ENCODE measurements around the gene FAIM.

Gene FAIM

DNA sequence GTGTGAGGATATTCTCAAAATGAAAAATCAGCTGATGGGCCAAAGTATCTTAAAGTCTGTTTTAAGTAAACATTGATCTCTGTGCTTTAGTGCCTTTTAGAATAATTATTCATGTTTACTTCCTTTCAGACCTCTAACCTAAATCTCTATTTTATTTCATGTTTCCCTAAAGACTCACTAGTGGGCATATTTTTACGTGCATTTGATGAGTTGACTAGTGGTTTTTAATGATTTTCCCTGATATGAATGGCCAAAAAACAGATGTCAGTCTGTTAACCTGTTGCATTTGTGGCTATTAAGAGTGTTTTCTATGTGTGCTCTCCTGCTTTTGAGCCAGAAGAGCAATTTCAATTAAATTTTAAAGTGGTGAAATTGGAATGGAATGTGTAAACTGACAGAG, 6.9 kb downstream of the FAIM start:
- no peak overlapping the region for H3K4me3 ChIP-seq (ENCODE audit: low read depth, low read length)
- H3K9ac ChIP-seq (ENCODE audit: low read depth, low read length), result no peak overlapping the region
- H3K36me3 ChIP-seq (ENCODE audit: control insufficient read depth, insufficient read depth, low read length), result no peaks in the 10 kb centered on the region
- H3K4me1 ChIP-seq (ENCODE audit: control insufficient read depth, insufficient read depth, low read length), result no peaks in the 10 kb centered on the region
- no peaks in the 10 kb centered on the region for H3K27me3 ChIP-seq (ENCODE audit: control insufficient read depth, insufficient read depth, low read length)
- no peaks in the 10 kb centered on the region for H3K9me3 ChIP-seq (ENCODE audit: control insufficient read depth, insufficient read depth, low read length)

DNA sequence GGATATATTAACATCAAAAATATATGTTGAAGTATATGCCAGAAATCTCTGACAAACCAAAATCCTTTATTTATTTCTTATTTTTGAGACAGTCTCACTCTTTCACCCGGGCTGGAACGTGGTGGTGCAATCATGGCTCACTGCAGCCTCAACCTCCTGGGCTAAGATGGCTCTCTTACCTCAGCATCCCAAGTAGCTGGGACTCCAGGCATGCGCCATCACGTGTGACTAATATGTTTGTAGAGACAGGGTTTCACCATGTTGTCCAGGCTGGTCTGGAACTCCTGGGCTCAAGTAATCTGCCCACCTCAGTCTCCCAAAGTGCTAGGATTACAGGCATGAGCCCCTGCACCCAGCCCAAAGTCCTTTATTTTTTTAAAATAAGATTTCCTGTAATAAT, 11.9 kb downstream of the FAIM start:
- no peaks in the 10 kb centered on the region for H3K36me3 ChIP-seq (ENCODE audit: control insufficient read depth, insufficient read depth, low read length)
- H3K27me3 ChIP-seq (ENCODE audit: control insufficient read depth, insufficient read depth, low read length), result no peaks in the 10 kb centered on the region
- H3K4me1 ChIP-seq (ENCODE audit: control insufficient read depth, insufficient read depth, low read length), result no peaks in the 10 kb centered on the region
- no peaks in the 10 kb centered on the region for H3K9me3 ChIP-seq (ENCODE audit: control insufficient read depth, insufficient read depth, low read length)
- H3K4me3 ChIP-seq (ENCODE audit: low read depth, low read length), result no peak overlapping the region
- no peak overlapping the region for H3K9ac ChIP-seq (ENCODE audit: low read depth, low read length)

GRCh38 chr3:138624518-138624917, 15.9 kb downstream of the FAIM start:
- Histone ChIP-seq H3K4me3 (ENCODE audit: low read depth, low read length) (no peak overlapping the region), H3K36me3 (ENCODE audit: control insufficient read depth, insufficient read depth, low read length) (no peaks in the 10 kb centered on the region), H3K4me1 (ENCODE audit: control insufficient read depth, insufficient read depth, low read length) (no peaks in the 10 kb centered on the region), H3K27me3 (ENCODE audit: control insufficient read depth, insufficient read depth, low read length) (no peaks in the 10 kb centered on the region), H3K9me3 (ENCODE audit: control insufficient read depth, insufficient read depth, low read length) (no peaks in the 10 kb centered on the region), H3K9ac (ENCODE audit: low read depth, low read length) (no peak overlapping the region)

DNA sequence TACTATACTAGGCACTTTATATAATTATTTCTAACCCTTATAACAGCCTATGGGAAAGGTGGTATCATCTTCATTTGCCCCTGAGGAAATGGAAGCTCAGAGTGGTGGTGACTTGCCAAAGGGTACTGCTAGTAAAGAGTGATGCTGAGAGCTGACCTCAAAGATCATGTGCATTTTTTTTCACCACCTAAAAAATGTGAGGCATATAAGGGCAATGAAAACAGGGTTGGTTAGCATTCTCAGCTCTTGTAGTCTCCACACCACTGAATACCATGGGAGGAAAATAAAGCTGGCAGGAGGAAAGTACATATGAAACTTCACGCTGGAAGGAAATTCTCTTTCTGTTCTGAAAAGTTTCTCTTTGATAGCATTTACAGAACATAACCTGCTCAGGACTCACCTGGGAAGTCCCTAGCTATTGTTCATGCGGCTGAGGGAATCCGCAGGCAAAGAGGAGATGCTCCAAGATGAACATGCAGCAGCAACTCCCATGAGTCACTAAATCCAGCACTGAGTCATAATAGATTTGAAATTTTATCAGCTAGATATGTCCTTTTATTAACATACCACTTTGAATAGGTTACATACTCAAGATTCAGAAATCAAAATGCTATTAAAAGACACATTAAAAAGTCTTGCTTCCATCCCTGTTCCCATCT, 17.3 kb downstream of the FAIM start:
- Histone ChIP-seq H3K9me3 (ENCODE audit: control insufficient read depth, insufficient read depth, low read length) (no peaks in the 10 kb centered on the region), H3K4me1 (ENCODE audit: control insufficient read depth, insufficient read depth, low read length) (no peaks in the 10 kb centered on the region), H3K9ac (ENCODE audit: low read depth, low read length) (no peak overlapping the region), H3K36me3 (ENCODE audit: control insufficient read depth, insufficient read depth, low read length) (no peaks in the 10 kb centered on the region), H3K4me3 (ENCODE audit: low read depth, low read length) (no peak overlapping the region), H3K27me3 (ENCODE audit: control insufficient read depth, insufficient read depth, low read length) (no peaks in the 10 kb centered on the region)

DNA sequence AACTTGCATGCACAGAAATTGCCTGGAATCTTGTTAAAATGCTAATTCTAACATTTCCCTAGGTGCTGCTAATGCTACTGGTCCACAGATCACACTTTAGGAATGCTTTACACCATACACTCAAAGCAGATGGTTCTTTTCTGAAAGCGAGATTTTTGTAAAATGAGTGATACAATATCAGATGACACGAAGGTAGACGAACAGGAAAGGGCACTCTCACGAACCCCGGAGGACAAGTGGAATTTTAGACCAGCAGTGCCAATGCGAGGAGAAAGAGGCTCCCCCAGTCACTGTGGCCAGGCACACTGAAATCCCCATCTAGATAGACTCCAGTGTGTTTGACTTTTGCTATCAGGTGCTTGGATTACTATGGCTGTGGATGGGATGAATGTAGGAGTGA, 21.0 kb downstream of the FAIM start:
- no peaks in the 10 kb centered on the region for H3K27me3 ChIP-seq (ENCODE audit: control insufficient read depth, insufficient read depth, low read length)
- no peak overlapping the region for H3K9ac ChIP-seq (ENCODE audit: low read depth, low read length)
- H3K4me1 ChIP-seq (ENCODE audit: control insufficient read depth, insufficient read depth, low read length), result no peaks in the 10 kb centered on the region
- H3K9me3 ChIP-seq (ENCODE audit: control insufficient read depth, insufficient read depth, low read length), result no peaks in the 10 kb centered on the region
- no peaks in the 10 kb centered on the region for H3K36me3 ChIP-seq (ENCODE audit: control insufficient read depth, insufficient read depth, low read length)
- no peak overlapping the region for H3K4me3 ChIP-seq (ENCODE audit: low read depth, low read length)

GRCh38 chr3:138638641-138639040, 30.1 kb downstream of the FAIM start:
- no peaks in the 10 kb centered on the region for H3K4me1 ChIP-seq (ENCODE audit: control insufficient read depth, insufficient read depth, low read length)
- no peaks in the 10 kb centered on the region for H3K27me3 ChIP-seq (ENCODE audit: control insufficient read depth, insufficient read depth, low read length)
- no peaks in the 10 kb centered on the region for H3K36me3 ChIP-seq (ENCODE audit: control insufficient read depth, insufficient read depth, low read length)
- no peak overlapping the region for H3K4me3 ChIP-seq (ENCODE audit: low read depth, low read length)
- peaks cover 2% of the 10 kb centered on the region for H3K9me3 ChIP-seq (ENCODE audit: control insufficient read depth, insufficient read depth, low read length)
- no peak overlapping the region for H3K9ac ChIP-seq (ENCODE audit: low read depth, low read length)

- H3K4me1 ChIP-seq (ENCODE audit: control insufficient read depth, insufficient read depth, low read length), result no peaks in the 10 kb centered on the region
- no peak overlapping the region for H3K4me3 ChIP-seq (ENCODE audit: low read depth, low read length)
- no peaks in the 10 kb centered on the region for H3K27me3 ChIP-seq (ENCODE audit: control insufficient read depth, insufficient read depth, low read length)
- H3K9ac ChIP-seq (ENCODE audit: low read depth, low read length), result no peak overlapping the region
- no peaks in the 10 kb centered on the region for H3K36me3 ChIP-seq (ENCODE audit: control insufficient read depth, insufficient read depth, low read length)
- peaks cover 2% of the 10 kb centered on the region for H3K9me3 ChIP-seq (ENCODE audit: control insufficient read depth, insufficient read depth, low read length)
Observed at GRCh38 chr3:138640537-138640936, 32.0 kb downstream of the FAIM start.

DNA sequence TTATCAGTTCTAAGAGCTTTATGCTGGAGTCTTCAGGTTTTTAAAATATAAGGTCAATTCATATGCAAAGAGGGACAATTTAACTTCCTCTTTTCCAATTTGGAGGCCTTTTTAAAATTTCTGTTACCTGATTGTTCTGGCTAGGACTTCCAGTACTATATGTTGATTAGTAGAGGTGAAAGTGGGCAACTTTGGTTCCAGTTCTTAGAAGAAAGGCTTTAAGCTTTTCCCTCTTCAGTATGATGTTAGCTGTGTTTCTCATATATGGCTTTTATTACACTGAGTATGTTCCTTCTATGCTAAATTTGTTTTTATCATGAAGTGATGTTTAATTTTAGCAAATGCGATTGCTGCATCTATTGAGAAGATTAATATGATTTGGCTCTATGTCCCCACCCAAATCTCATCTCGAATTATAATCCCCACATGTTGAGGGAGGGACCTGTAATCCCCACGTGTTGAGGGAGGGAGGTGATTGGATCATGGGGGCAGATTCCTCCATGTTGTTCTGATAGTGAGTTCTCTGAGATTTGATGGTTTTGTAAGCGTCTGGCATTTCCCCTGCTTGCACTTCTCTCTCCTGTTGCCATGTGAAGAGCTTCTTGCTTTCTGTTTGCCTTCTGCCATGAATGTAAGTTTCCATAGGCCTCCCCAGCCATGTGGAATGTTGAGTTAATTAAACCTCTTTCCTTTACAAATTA, 33.8 kb downstream of the FAIM start:
- no peaks in the 10 kb centered on the region for H3K4me1 ChIP-seq (ENCODE audit: control insufficient read depth, insufficient read depth, low read length)
- H3K4me3 ChIP-seq (ENCODE audit: low read depth, low read length), result no peak overlapping the region
- no peaks in the 10 kb centered on the region for H3K36me3 ChIP-seq (ENCODE audit: control insufficient read depth, insufficient read depth, low read length)
- H3K9me3 ChIP-seq (ENCODE audit: control insufficient read depth, insufficient read depth, low read length), result peaks cover 6% of the 10 kb centered on the region
- no peak overlapping the region for H3K9ac ChIP-seq (ENCODE audit: low read depth, low read length)
- no peaks in the 10 kb centered on the region for H3K27me3 ChIP-seq (ENCODE audit: control insufficient read depth, insufficient read depth, low read length)

DNA sequence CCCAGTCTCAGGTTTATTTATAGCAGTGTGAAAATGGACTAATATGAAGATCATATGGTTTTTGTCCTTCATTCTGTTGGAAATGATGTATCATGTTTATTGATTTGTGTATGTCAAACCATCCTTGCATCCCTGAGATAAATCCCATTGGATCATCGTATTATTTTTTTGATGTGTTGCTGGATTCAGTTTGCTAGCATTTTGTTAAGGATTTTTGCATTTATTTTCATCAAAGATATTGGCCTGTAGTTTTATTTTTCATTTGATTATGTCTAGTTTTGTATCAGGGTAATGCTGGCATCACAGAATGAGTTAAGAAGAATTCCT, 34.3 kb downstream of the FAIM start:
- peaks cover 6% of the 10 kb centered on the region for H3K9me3 ChIP-seq (ENCODE audit: control insufficient read depth, insufficient read depth, low read length)
- H3K4me3 ChIP-seq (ENCODE audit: low read depth, low read length), result no peak overlapping the region
- H3K4me1 ChIP-seq (ENCODE audit: control insufficient read depth, insufficient read depth, low read length), result no peaks in the 10 kb centered on the region
- H3K27me3 ChIP-seq (ENCODE audit: control insufficient read depth, insufficient read depth, low read length), result no peaks in the 10 kb centered on the region
- H3K36me3 ChIP-seq (ENCODE audit: control insufficient read depth, insufficient read depth, low read length), result no peaks in the 10 kb centered on the region
- H3K9ac ChIP-seq (ENCODE audit: low read depth, low read length), result no peak overlapping the region

GRCh38 chr3:138646008-138646407, 37.4 kb downstream of the FAIM start:
- peaks cover 24% of the 10 kb centered on the region for H3K9me3 ChIP-seq (ENCODE audit: control insufficient read depth, insufficient read depth, low read length)

GRCh38 chr3:138646513-138646912, 37.9 kb downstream of the FAIM start:
- H3K27me3 ChIP-seq (ENCODE audit: control insufficient read depth, insufficient read depth, low read length), result no peaks in the 10 kb centered on the region
- H3K4me1 ChIP-seq (ENCODE audit: control insufficient read depth, insufficient read depth, low read length), result no peaks in the 10 kb centered on the region
- peaks cover 17% of the 10 kb centered on the region for H3K36me3 ChIP-seq (ENCODE audit: control insufficient read depth, insufficient read depth, low read length)
- no peak overlapping the region for H3K4me3 ChIP-seq (ENCODE audit: low read depth, low read length)
- H3K9me3 ChIP-seq (ENCODE audit: control insufficient read depth, insufficient read depth, low read length), result peaks cover 24% of the 10 kb centered on the region
- no peak overlapping the region for H3K9ac ChIP-seq (ENCODE audit: low read depth, low read length)

More at GRCh38 chr3:138646008-138646407, 37.4 kb downstream of the FAIM start:
- Histone ChIP-seq H3K36me3 (ENCODE audit: control insufficient read depth, insufficient read depth, low read length) (peaks cover 15% of the 10 kb centered on the region), H3K9ac (ENCODE audit: low read depth, low read length) (no peak overlapping the region), H3K4me1 (ENCODE audit: control insufficient read depth, insufficient read depth, low read length) (no peaks in the 10 kb centered on the region), H3K27me3 (ENCODE audit: control insufficient read depth, insufficient read depth, low read length) (no peaks in the 10 kb centered on the region), H3K4me3 (ENCODE audit: low read depth, low read length) (no peak overlapping the region)

DNA sequence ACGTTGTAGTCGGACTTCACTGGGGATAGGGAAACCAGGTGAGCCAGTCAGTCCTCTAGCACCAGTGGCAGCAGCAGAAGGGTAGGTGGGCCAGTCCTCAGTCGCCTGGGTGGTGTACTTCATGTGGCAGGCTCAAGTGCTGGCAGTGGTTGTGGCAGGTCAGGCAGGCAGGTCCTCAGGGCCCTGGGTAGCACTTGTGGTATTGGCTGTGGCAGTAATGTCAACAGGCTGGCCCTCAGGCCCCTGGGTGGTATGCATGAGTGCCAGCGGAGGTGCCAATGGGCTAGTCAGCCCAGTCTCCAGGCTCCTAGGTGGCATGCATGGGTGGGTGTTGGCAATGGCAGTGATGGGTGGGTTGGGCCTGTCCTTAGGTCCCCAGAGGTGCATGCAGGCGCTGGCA, 40.6 kb downstream of the FAIM start:
- no peak overlapping the region for H3K9ac ChIP-seq (ENCODE audit: low read depth, low read length)
- peaks cover 21% of the 10 kb centered on the region for H3K9me3 ChIP-seq (ENCODE audit: control insufficient read depth, insufficient read depth, low read length)
- H3K4me1 ChIP-seq (ENCODE audit: control insufficient read depth, insufficient read depth, low read length), result no peaks in the 10 kb centered on the region
- H3K4me3 ChIP-seq (ENCODE audit: low read depth, low read length), result no peak overlapping the region
- H3K27me3 ChIP-seq (ENCODE audit: control insufficient read depth, insufficient read depth, low read length), result no peaks in the 10 kb centered on the region
- peaks cover 18% of the 10 kb centered on the region for H3K36me3 ChIP-seq (ENCODE audit: control insufficient read depth, insufficient read depth, low read length)

Measured in iPS-15b (cell line).